ENCODE data around the gene ALG14.

- no peak for TF ChIP-seq CTCF (IDR thresholded peaks at IDR 0.05)
- no peak for TF ChIP-seq POLR2A (IDR thresholded peaks at IDR 0.05)
Measured at GRCh38 chr1:95117207-95118066, 44.7 kb upstream of the ALG14 start, which contains the start of gene TLCD4.
